Measurements from ENCODE around the gene DLX3. TPM values are rescaled to one million over a fixed set of nuclear protein-coding genes. Genes with fewer than 3 reads are reported as not detected.
A peak's percentile ranks its signal among the peaks of the same experiment; 100 is the strongest.

The DLX3 gene
- total and polyA plus RNA-seq, 8 donors: 0.68 TPM; not detected in 7

- H3K27ac ChIP-seq: no peak overlapping the region
- no peaks in the 10 kb centered on the region for H3K36me3 ChIP-seq
- no peaks in the 10 kb centered on the region for H3K4me1 ChIP-seq
- 57 to 63% (median 58%) methylated on average over 4 of the region's 4 CpGs for WGBS, 5 donors
- intact Hi-C loops (cut with DNase I; ENCODE audit: low total_unique reads): no loop called here
- DNase-seq: no peak
- TF ChIP-seq POLR2AphosphoS5 (IDR thresholded peaks at IDR 0.05) (no peak), CTCF (IDR thresholded peaks at IDR 0.05) (no peak), EP300 (IDR thresholded peaks at IDR 0.05) (no peak)
- no peak overlapping the region for H3K4me3 ChIP-seq
- no peaks in the 10 kb centered on the region for H3K9me3 ChIP-seq
- H3K27me3 ChIP-seq: peaks cover 5 to 78% (median 15%) of the 10 kb centered on the region in 3 donors
These were observed 38.2 kb downstream of the DLX3 start for GRCh38 chr17:49956780-49957179.

DNA sequence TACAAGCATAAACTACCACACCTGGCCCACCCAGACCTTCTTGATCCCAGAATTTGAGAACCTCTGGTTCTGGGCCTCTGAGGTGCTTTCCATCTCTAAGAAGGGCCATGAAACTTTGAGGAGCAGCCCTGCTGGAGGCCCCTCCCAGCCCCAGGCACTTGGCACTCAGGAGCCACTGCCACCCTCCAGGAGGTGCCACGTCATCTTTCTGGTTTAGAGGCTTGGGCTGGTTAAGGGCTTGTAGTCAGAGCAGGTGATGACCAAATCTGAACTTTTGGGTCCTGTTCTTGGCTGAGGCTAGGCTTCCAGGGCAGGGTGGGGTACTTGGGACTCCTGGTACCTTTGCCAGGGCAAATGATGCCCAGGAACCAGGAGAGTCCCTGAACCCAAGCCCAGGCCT, 39.9 kb downstream of the DLX3 start:
- DNase-seq: no peak
- Histone ChIP-seq H3K9me3 (no peaks in the 10 kb centered on the region), H3K27me3 (peaks cover 10 to 79% (median 24%) of the 10 kb centered on the region in 3 donors), H3K4me1 (no peaks in the 10 kb centered on the region), H3K36me3 (no peaks in the 10 kb centered on the region), H3K4me3 (no peak overlapping the region), H3K27ac (no peak overlapping the region)
- TF ChIP-seq POLR2AphosphoS5 (IDR thresholded peaks at IDR 0.05) (no peak), CTCF (IDR thresholded peaks at IDR 0.05) (no peak), POLR2A (IDR thresholded peaks at IDR 0.05) (no peak), EP300 (IDR thresholded peaks at IDR 0.05) (no peak)
- 48 to 83% (median 69%) methylated on average over 1 of the region's 1 CpG for WGBS, 5 donors
- intact Hi-C loops (cut with DNase I; ENCODE audit: low total_unique reads): no loop called here

- Histone ChIP-seq H3K27ac (no peak overlapping the region), H3K4me3 (no peak overlapping the region), H3K4me1 (no peaks in the 10 kb centered on the region), H3K36me3 (no peaks in the 10 kb centered on the region), H3K27me3 (peaks cover 10 to 79% (median 24%) of the 10 kb centered on the region in 3 donors), H3K9me3 (no peaks in the 10 kb centered on the region)
- no peak for DNase-seq
- intact Hi-C loops (cut with DNase I; ENCODE audit: low total_unique reads): loop anchor here (5.0 kb wide), 1 partner anchor 44 kb away; the partner anchor contains the start of gene DLX3
- WGBS, 5 donors: 55 to 83% (median 73%) methylated on average over 5 to 8 of the region's 8 CpGs
- TF ChIP-seq POLR2A (IDR thresholded peaks at IDR 0.05): no peak
- no peak for TF ChIP-seq CTCF (IDR thresholded peaks at IDR 0.05)
- no peak for TF ChIP-seq POLR2AphosphoS5 (IDR thresholded peaks at IDR 0.05)
- TF ChIP-seq EP300 (IDR thresholded peaks at IDR 0.05): no peak
These were observed 42.0 kb downstream of the DLX3 start for GRCh38 chr17:49952912-49953497.

- intact Hi-C loops (cut with DNase I; ENCODE audit: low total_unique reads): loop anchor here (5.0 kb wide), 1 partner anchor 45 kb away; the partner anchor contains the start of gene DLX3
- Histone ChIP-seq H3K9me3 (no peaks in the 10 kb centered on the region), H3K36me3 (no peaks in the 10 kb centered on the region), H3K27me3 (peaks cover 10 to 79% (median 26%) of the 10 kb centered on the region in 3 donors), H3K4me3 (no peak overlapping the region), H3K4me1 (no peaks in the 10 kb centered on the region), H3K27ac (no peak overlapping the region)
- TF ChIP-seq POLR2AphosphoS5 (IDR thresholded peaks at IDR 0.05): no peak
- peak in 5 of 7 experiments; percentile 49 to 76 (median 63) for TF ChIP-seq CTCF (IDR thresholded peaks at IDR 0.05)
- WGBS, 5 donors: 33 to 44% (median 40%) methylated on average over 7 of the region's 7 CpGs
- peak; percentile 80 to 88 for DNase-seq
These were observed 42.7 kb downstream of the DLX3 start for GRCh38 chr17:49952209-49952911.
